ENCODE measurements around the gene GPC3.

GPC3 gene

DNA sequence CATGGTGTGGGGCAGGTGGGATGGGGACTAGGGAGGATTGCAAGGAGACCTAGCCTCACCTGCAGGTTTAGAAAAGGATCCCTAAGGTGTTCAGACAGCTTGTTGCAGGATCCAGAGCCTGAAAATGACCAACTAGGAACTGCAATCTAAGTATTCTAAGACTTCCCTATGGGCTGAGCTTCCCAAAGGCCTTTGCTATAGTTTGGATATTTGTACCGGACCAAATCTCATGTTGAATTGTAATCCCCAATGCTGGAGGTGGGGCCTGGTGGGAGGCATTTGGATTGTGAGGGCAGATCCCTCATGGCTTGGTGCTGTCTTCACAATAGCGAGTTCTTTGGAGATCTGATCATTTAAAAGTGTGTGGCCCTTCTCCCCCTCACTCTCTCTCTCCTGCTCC lies 52.1 kb downstream of the GPC3 start:
- in situ Hi-C loops (cut with MboI; ENCODE audit: low sequenced_read_pairs), result no loop called here

DNA sequence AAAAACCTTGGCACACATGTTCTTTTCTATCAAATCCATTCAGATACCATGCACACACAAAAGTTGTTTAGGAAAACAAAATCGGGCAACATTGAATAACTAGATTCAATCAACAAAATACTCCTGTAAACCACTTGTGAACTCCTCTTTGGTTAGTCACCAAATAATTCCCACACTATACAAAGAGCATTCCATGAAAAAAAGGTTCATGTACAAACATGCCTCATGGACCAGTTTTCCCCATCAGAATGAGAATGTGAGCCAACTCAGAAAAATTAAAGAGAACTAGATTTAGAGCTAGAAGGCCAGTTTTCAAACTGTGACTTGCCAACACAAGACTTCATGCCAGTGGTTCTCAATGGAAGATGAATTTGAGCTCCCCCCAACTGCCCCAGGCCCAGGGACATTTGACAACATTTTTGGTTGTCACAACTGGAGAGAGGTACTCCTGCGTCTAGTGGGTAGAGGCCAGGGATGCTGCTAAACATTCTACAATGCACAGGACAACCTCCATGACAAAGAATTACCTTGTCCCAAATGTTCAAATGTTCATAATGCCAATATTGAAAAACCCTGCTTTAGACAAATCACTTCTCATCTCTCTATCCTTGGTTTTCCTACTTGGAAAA lies 55.4 kb downstream of the GPC3 start:
- in situ Hi-C loops (cut with MboI; ENCODE audit: low sequenced_read_pairs), result no loop called here

DNA sequence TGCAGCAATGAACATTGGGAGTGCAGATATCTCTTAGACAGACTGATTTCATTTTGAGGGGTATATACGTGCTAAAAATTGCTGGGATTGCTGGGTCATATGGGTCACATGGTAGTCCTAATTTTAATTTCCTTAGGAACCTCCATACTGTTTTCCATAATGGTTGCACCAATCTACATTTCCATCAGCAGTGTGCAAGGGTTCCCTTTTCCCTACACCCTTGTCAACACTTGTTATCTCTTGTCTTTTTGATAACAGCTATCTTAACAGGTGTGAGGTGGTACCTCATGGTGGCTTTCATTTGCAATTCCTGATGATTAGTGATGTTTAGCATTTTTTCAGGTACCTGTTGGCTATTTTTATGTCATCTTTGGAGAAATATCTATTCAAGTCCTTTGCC lies 57.0 kb downstream of the GPC3 start:
- in situ Hi-C loops (cut with MboI; ENCODE audit: low sequenced_read_pairs), result no loop called here

DNA sequence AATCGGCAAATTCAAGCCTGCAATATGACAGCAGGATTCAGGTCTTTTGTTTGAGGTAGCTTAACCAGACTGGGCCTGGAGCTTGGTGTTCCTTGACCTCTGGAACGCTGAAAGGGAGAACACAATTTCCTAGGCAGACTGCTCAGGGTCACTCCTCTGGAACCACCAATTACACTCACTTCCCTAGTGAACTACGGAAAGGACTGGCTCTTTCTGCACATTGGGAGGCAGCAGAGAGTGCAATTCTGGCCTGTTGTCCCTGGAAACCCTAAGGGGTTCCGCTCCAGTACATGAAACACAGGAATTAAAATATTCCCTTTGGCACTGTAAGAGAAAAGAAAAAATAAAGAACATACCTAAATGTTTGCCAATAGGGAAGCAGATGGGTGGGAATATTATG lies 58.6 kb downstream of the GPC3 start:
- in situ Hi-C loops (cut with MboI; ENCODE audit: low sequenced_read_pairs), result no loop called here

- in situ Hi-C loops (cut with MboI; ENCODE audit: low sequenced_read_pairs), result no loop called here
These were observed 59.3 kb downstream of the GPC3 start for GRCh38 chrX:133926099-133926498.

- in situ Hi-C loops (cut with MboI; ENCODE audit: low sequenced_read_pairs), result no loop called here
These were observed 60.8 kb downstream of the GPC3 start for GRCh38 chrX:133924548-133924947.

DNA sequence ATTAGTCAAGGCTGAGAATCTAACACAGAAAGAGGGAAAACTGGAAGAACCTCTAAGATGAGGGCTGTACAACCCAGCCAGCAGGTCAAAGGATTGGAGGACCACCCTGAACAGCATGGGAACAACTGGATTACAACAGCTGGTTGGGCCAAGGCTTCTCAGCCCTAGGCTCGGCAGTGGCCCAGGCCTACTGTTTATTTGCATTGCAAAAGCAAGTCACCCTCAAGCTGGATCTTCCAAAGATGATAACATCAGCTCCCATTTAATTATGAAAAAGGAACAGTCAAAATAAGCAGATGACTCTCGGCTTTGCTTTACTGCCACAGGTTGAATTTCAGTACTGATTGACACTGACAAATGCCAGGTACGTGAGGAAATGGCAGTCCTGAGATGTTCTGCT lies 61.8 kb downstream of the GPC3 start:
- in situ Hi-C loops (cut with MboI; ENCODE audit: low sequenced_read_pairs), result no loop called here

- in situ Hi-C loops (cut with MboI; ENCODE audit: low sequenced_read_pairs), result no loop called here
These were observed 62.3 kb downstream of the GPC3 start for GRCh38 chrX:133923113-133923512.

- in situ Hi-C loops (cut with MboI; ENCODE audit: low sequenced_read_pairs), result no loop called here
These were observed 63.0 kb downstream of the GPC3 start for GRCh38 chrX:133922390-133922771.

DNA sequence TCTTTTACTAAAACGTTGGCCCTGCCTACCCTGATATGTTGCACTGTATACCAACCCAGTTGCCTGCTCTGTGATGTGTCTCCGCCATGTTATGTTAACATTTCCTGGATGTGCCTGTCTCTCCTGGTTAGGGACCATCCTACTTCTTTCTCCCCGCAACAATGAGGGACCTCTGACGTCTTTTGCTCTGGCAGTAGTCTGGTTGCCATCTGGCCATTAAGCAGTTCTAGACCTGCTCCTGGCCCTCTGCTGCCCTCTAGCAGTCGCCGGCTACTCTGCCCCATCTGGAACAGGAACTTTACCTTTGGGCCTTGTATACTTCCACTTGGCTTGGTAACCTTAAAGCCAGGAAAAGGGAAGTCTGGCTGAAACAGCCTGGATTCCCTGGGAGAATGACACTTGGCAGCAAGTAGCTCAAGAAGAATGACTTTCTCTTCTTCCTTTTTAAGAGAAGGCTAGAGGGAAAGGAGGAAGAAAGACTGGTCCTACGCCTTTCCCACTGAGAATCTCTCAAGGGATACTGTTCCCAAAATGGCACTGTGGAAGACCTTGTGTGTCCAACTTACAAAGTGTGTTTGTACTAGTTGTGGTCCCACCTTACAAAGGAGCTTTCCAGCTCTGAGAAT lies 63.5 kb downstream of the GPC3 start:
- in situ Hi-C loops (cut with MboI; ENCODE audit: low sequenced_read_pairs), result no loop called here

DNA sequence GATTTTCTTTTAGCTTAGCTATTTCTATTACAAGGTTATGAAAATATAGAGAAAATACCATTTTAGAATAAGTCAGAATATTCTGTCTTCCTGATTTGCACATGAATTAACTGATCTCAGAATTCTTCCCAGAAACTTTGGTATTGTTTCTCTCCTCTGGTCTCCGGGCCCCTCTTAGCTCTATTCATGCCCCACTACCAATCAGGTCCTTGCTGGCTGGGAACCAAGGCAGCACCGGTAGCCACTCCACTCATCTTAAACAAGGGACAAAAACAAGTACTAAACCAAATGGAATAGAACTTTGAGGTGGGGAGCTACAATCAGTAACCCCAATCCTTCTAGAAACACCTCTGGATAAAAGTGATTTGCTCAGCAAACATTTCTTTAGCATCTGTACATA lies 64.3 kb downstream of the GPC3 start:
- in situ Hi-C loops (cut with MboI; ENCODE audit: low sequenced_read_pairs), result no loop called here

DNA sequence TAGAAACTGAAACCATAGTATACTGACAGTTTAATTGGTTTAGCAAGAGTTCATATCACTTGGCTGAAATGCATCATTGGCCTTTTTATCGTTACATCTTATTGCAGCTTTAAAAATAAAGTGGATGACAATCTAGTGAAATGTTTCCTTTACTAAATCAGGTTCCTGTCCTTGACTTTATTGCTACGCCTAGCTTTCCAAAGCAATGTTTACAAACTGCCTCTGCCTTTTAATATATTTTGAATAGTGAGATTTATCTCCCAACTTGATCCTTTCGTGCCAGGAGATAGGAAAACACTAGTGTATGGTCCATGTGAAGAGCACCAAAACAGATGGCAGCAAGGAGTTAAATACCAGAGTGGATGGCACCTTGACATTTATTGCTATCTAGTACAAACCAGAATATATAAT lies 67.0 kb downstream of the GPC3 start:
- in situ Hi-C loops (cut with MboI; ENCODE audit: low sequenced_read_pairs), result no loop called here

- in situ Hi-C loops (cut with MboI; ENCODE audit: low sequenced_read_pairs), result no loop called here
These were observed 68.2 kb downstream of the GPC3 start for GRCh38 chrX:133916984-133917722.

DNA sequence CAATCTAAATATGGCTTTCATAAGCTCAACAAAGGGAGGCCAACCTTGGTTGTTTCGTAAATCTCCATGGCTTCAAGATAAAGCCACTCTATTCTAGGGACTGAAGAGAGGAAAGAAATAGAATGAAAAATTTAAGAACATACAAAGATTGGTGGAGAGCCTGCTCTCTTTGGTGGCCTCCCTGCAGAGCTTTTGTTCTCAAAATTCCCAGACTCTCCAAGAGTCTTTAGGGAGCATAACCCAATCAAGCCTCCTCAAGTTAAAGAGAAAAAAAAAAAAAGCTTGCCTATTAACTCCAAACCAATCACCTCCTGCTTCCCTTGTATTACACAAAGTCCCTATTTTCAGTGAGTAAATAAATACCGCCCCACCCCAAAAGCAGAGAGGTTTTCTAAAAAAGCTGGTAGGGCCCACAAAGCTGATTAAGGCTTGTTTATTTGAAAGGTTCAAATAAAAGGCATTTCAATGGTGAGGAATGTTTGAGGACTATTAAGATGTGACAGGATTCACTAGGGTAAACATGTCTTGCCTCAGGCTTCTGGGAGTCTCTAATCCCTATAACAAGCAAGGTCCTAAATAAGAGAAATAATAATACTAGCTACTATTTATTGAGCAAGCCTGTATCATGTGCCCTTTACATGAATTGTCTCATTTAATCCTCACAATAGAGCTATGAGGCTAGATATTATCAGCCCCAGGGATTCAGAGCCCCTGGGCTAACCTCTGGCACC lies 71.6 kb downstream of the GPC3 start:
- in situ Hi-C loops (cut with MboI; ENCODE audit: low sequenced_read_pairs), result no loop called here

DNA sequence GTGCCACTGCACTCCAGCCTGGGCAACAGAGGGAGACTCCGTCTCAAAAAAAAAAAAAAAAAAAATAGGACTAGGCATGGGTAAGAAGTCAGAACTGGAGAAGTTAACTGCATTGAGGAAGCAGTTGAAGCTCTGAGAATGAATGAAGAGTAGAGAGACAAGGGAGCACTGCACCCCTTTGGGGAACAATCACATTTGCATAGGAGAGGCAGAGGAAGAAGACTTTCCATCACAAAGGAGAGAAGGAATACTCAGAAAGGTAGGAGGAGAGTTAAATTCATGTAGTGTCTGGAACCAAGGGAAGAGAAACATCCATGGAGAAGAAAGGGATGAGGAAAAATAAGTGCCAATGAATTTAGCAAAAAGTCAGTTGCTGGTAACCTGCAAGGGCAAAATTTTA lies 72.4 kb downstream of the GPC3 start:
- in situ Hi-C loops (cut with MboI; ENCODE audit: low sequenced_read_pairs), result no loop called here

DNA sequence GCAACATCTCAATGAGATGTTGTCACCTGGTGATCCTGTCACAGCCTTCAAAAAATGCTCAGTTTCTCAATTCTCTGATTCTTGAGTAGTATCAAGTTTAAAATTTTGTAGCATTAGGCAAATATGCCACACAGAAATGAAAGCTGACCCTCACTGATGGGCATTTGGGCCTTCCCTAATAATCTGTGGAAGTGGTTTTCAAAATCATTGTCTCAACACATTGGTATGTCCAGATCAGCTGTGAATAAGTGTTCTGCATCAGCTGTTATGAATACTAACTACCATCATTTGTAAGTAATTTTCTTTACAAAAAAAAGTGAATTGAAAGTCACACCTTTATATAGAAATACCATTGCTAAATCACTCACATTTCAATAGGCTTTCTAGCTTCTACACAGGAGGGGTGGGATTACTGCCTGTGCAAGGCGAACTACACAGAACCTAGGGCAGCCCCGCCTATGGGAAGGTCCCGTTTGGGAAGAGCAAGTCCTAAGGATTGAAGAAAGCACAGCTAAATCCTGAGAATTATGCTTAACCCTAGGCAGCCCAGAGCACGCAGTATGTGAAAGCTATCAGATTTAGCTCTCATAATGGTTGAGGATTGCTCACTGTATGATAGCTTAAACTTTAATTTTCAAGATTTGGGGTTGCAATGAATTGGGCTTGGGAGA lies 73.4 kb downstream of the GPC3 start:
- in situ Hi-C loops (cut with MboI; ENCODE audit: low sequenced_read_pairs), result no loop called here

GRCh38 chrX:133910539-133910938 lies 74.9 kb downstream of the GPC3 start:
- in situ Hi-C loops (cut with MboI; ENCODE audit: low sequenced_read_pairs), result no loop called here

GRCh38 chrX:133909888-133910287 lies 75.5 kb downstream of the GPC3 start:
- in situ Hi-C loops (cut with MboI; ENCODE audit: low sequenced_read_pairs), result no loop called here

GRCh38 chrX:133908223-133908955 lies 77.0 kb downstream of the GPC3 start:
- in situ Hi-C loops (cut with MboI; ENCODE audit: low sequenced_read_pairs), result no loop called here

- in situ Hi-C loops (cut with MboI; ENCODE audit: low sequenced_read_pairs), result no loop called here
These were observed 77.8 kb downstream of the GPC3 start for GRCh38 chrX:133907606-133908005.
